VCaP (cell line): ENCODE results near the gene KYAT1.

Experiments used
- H3K27ac ChIP-seq: fragments of 450-650 bp; 2 replicates; pipeline ENCODE4 v1.5.1; 2017
- TF ChIP-seq, protein P1 (sequence below): fragments of 450-650 bp; conservative IDR thresholded peaks from 2 replicates; pipeline ENCODE4 v1.5.1; 2017; ENCODE audit warnings: mild to moderate bottlenecking, moderate library complexity

Gene KYAT1

DNA sequence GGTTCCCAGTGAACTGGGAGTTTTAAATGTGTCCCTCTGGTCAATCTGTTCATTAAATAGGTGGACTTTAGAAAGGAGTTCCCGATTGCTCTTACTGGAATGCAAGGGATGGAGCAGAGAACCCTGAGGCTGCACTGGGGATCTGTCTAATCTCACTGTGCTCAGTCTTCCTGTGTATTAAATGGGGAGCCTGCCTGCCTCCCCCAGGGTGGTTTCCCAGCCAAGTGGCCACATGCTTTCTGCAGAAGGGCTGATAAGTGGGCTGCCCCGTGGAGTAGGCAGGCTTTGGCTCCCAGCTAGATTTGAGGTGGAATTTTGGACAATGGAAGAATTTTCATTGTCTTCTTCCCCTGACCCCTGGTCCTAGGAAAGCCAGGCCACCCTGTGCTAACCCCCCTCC lies 25.0 kb upstream of the KYAT1 start:
- TF ChIP-seq, protein P1, sequence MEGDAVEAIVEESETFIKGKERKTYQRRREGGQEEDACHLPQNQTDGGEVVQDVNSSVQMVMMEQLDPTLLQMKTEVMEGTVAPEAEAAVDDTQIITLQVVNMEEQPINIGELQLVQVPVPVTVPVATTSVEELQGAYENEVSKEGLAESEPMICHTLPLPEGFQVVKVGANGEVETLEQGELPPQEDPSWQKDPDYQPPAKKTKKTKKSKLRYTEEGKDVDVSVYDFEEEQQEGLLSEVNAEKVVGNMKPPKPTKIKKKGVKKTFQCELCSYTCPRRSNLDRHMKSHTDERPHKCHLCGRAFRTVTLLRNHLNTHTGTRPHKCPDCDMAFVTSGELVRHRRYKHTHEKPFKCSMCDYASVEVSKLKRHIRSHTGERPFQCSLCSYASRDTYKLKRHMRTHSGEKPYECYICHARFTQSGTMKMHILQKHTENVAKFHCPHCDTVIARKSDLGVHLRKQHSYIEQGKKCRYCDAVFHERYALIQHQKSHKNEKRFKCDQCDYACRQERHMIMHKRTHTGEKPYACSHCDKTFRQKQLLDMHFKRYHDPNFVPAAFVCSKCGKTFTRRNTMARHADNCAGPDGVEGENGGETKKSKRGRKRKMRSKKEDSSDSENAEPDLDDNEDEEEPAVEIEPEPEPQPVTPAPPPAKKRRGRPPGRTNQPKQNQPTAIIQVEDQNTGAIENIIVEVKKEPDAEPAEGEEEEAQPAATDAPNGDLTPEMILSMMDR = no peak
- no peak overlapping the region for H3K27ac ChIP-seq

DNA sequence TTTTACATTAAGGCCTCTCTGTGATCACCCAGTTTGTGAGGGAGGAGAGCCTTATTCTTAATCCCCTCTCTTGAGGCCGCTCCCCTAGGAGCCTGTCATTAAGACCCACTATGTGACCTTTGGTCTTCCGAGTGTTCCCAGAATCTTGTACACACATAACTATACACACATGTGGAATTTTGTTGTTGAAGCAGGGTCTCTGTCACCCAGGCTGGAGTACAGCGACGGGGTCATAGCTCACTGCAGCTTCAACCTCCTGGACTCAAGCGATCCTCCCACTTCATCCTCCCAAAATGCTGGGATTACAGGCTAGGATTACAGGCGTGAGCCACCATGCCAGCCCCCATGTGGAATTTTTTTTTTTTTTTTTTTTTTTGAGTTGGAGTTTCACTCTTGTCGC lies 24.2 kb upstream of the KYAT1 start:
- no peak overlapping the region for H3K27ac ChIP-seq

DNA sequence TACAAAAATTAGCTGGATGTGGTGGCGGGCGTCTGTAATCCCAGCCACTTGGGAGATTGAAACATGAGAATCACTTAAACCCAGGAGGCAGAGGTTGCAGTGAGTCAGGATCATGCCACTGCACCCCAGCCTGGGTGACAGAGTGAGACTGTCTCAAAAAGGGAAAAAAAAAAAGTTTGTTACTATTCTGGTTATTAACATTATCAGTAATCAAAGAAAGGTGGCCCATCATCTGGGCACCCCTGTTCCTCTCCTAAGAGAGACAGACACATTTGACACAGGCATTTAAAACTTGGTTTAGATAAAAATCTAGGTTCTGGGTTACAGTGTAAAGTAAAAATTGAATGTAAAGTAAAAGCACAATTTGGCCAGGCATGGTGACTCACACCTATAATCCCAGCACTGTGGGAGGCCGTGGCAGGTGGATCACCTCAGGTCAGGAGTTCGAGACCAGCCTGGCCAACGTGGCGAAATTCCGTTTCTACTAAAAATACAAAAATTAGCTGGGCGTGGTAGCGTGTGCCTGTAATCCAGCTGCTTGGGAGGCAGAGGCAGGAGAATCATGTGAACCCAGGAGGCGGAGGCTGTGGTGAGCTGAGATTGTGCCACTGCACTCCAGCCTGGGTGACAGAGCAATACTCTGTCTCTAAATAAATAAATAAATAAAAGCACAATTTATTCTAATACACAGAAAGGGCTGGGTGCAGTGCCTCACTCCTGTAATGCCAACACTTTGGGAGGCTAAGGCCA lies 22.3 kb upstream of the KYAT1 start:
- H3K27ac ChIP-seq = no peak overlapping the region
- TF ChIP-seq, protein P1 = no peak

More for the DNA sequence above, 24.2 kb upstream of the KYAT1 start:
- TF ChIP-seq, protein P1 = no peak

DNA sequence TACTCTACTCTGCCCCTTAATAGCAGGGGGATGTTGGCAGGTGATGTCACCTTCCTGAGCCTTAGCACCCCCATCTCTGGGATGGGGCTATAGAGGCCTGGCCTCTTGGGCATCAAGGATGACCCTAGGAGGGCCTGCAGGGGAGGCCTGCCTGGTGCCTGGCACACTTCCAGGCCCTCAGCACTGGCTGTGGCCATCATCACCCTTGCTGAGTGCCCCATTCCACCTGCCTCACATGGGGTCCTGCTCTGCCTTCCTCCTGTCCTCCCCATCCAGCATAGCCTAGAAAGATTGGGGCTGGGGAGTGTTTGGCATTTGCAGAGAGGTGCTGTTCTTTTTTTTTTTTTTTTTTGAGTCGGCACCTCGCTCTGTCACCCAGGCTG lies 21.3 kb upstream of the KYAT1 start:
- TF ChIP-seq, protein P1 = no peak
- no peak overlapping the region for H3K27ac ChIP-seq

DNA sequence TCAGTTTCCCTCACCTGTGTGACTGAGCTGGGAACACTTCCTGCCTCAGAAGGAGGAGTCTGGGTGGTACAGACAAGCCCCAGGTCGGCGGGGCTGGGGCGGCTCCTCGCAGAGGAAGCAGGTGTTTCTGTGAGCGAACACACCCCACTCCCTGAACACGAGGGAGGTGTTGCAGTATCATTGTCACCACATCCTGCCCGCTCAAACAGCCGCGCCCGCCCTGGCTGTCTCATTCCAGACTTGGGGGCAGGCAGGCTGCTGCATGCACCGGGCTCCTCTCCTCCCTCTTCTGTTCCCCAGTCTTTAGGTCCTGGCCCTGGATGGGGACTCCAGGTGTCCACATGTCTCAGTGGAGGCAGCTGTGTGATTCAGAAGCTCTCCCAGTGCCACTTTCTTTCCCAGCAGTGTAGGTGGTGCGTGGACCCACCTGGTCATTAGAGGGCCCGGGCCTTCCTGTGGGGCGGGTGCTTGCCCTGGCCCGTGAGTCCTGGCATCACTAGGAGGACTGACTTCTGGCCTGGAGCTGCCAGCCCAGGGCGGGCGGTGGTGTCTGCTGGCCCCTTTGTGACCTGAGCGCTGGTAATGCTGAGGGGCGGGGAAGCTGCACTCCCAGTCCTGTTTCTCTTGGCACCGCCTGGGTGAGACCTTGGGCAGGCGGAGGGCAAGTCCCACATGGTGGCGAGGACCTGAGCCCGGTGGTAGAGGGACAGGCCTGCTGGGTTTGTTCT lies 20.8 kb upstream of the KYAT1 start:
- no peak overlapping the region for H3K27ac ChIP-seq

DNA sequence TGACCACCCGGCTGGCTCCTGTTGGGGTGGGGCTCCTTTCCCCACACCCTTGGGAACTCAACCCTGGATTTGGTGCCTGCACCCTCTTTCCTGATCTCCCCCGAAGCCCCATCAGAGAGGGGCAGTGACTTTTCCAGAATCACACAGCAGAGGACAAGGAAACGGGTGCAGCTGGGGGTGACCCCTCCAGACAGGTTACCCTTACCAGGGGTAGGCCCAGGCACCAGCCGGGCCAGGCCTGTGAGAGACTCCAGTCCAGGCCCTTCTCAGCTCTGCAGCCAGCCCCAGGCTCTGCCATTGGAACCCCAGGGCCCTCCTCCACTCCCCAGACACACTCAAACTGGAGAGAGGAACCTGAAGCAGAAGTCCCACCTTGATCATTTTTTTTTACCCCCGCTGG lies 20.1 kb upstream of the KYAT1 start:
- H3K27ac ChIP-seq = no peak overlapping the region
- TF ChIP-seq, protein P1 = no peak

More for the DNA sequence above, 20.8 kb upstream of the KYAT1 start:
- TF ChIP-seq, protein P1 = no peak

DNA sequence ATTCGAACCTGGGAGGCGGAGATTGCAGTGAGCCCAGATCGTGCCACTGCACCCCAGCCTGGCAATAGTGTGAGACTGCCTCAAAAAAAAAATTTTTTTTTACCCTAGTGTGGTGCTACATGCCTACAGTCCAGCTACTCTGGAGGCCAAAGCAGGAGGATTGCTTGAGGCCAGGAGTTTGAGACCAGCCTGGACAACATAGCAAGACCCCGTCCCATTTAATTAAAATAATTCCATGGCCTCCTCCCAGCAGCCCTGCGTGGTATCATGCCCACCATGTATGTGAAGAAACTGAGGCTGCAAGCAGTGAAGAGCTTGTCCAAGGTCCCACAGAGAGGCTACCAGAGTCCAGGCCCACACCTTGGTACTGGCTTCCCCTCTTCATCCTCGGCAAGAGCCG lies 19.6 kb upstream of the KYAT1 start:
- H3K27ac ChIP-seq = no peak overlapping the region
- TF ChIP-seq, protein P1 = no peak
